SK-N-SH (cell line): ENCODE data around the gene BRD9. TPM values are rescaled to one million over a fixed set of nuclear protein-coding genes. Genes with fewer than 3 reads are reported as not detected.

Experiments used
- CTCF ChIA-PET: fragments of 300-600, 350-600 bp; formaldehyde crosslinking; extraction: SDS; loops from one replicate; lab custom pipeline; 2021; lab: Yijun Ruan, JAX
- POLR2A ChIA-PET: fragments of 350-600 bp; sonication (Branson Sonifier 250); formaldehyde crosslinking; extraction: SDS; loops from one replicate; lab custom pipeline; 2020; ENCODE audit warnings: antibody characterized with exemption, inconsistent platforms; lab: Yijun Ruan, JAX
- DNase-seq: peaks from one replicate; pipeline ENCODE4 v3.0.0; 2012
- H2AFZ ChIP-seq: fragments of 200-600 bp; sonication (generic); 2 replicates; pipeline ENCODE4 v1.8.1; 2016; ENCODE audit warnings: antibody characterized with exemption, mild to moderate bottlenecking, low read depth
- H3F3A ChIP-seq: fragments of 200-600 bp; sonication (generic); replicated peaks from 2 replicates; pipeline ENCODE3; 2016; ENCODE audit warnings: antibody characterized with exemption, mild to moderate bottlenecking; ENCODE audit not compliant: insufficient read depth
- H3K27ac ChIP-seq, 2 experiments: fragments of 200-500 bp in 1 of 2; fragments of 200-600 bp in 1 of 2; sonication (Bioruptor generic) in 1 of 2; sonication (generic), shearing (Covaris generic) in 1 of 2; 2 replicates each; pipeline versions ENCODE4 v1.5.1 to v1.6.1; 2014 to 2016; ENCODE audit warnings: low read depth in 2 of 2, inconsistent platforms in 1 of 2, low read length in 1 of 2, mild to moderate bottlenecking in 1 of 2, mixed read lengths in 1 of 2
- H3K27me3 ChIP-seq: fragments of 200-600 bp; sonication (generic), shearing (Covaris generic); 2 replicates; pipeline ENCODE4 v1.6.1; 2016; ENCODE audit warnings: mixed run types; ENCODE audit not compliant: insufficient read depth
- H3K36me3 ChIP-seq, 2 experiments: fragments of 200-500 bp in 1 of 2; fragments of 200-600 bp in 1 of 2; sonication (Bioruptor generic) in 1 of 2; sonication (generic) in 1 of 2; replicated peaks in 1 of 2; 2 replicates each; pipeline versions ENCODE3 to v1.5.1; 2014 to 2016; ENCODE audit warnings: low read length in 1 of 2, mild to moderate bottlenecking in 1 of 2; ENCODE audit not compliant: insufficient read depth in 2 of 2, control insufficient read depth in 1 of 2
- H3K4me1 ChIP-seq, 2 experiments: fragments of 200-500 bp in 1 of 2; fragments of 200-600 bp in 1 of 2; sonication (Bioruptor generic) in 1 of 2; sonication (generic), shearing (Covaris generic) in 1 of 2; 2 replicates each; pipeline versions ENCODE4 v1.5.1 to v1.6.1; 2014 to 2016; ENCODE audit warnings: low read depth in 1 of 2, low read length in 1 of 2, mixed run types in 1 of 2; ENCODE audit not compliant: insufficient read depth in 2 of 2, control insufficient read depth in 1 of 2
- H3K4me2 ChIP-seq: fragments of 200-600 bp; sonication (generic), shearing (Covaris generic); 2 replicates; pipeline ENCODE4 v1.6.1; 2017; ENCODE audit warnings: mixed run types
- H3K4me3 ChIP-seq, 2 experiments: fragments of 200-500 bp in 1 of 2; fragments of 200-600 bp in 1 of 2; sonication (Bioruptor generic) in 1 of 2; sonication (generic), shearing (Covaris generic) in 1 of 2; 2 replicates each; pipeline versions ENCODE4 v1.5.1 to v1.8.1; 2014 to 2016; ENCODE audit warnings: low read depth in 2 of 2, inconsistent platforms in 1 of 2, low read length in 1 of 2, mild to moderate bottlenecking in 1 of 2, mixed read lengths in 1 of 2, moderate library complexity in 1 of 2
- H3K79me2 ChIP-seq: fragments of 200-600 bp; sonication (generic); 2 replicates; pipeline ENCODE4 v1.8.1; 2017; ENCODE audit warnings: mild to moderate bottlenecking; ENCODE audit not compliant: insufficient read depth
- H3K9ac ChIP-seq: fragments of 200-600 bp; sonication (generic); 2 replicates; pipeline ENCODE4 v1.6.1; 2017; ENCODE audit warnings: mixed run types
- H3K9me2 ChIP-seq: fragments of 200-600 bp; sonication (generic); 2 replicates; pipeline ENCODE4 v1.6.1; 2017; ENCODE audit warnings: mixed run types
- H3K9me3 ChIP-seq: fragments of 200-600 bp; sonication (generic); 2 replicates; pipeline ENCODE4 v1.6.1; 2017; ENCODE audit warnings: mixed run types, mild to moderate bottlenecking, moderate library complexity
- H4K20me1 ChIP-seq: fragments of 200-600 bp; sonication (generic); 2 replicates; pipeline ENCODE4 v1.6.1; 2017; ENCODE audit warnings: mild to moderate bottlenecking, mixed run types; ENCODE audit not compliant: insufficient read depth
- ELF1 ChIP-seq: IDR thresholded peaks from 2 replicates; pipeline ENCODE4 v1.4.0; 2012
- EP300 ChIP-seq, 2 experiments: IDR thresholded peaks; 2 replicates each; pipeline versions ENCODE4 v1.4.0 to v1.6.1; 2012; ENCODE audit warnings: borderline replicate concordance in 1 of 2, low read depth in 1 of 2, low read length in 1 of 2
- FOSL2 ChIP-seq: IDR thresholded peaks from 2 replicates; pipeline ENCODE4 v1.4.0; 2012; ENCODE audit warnings: low read depth, mild to moderate bottlenecking, moderate library complexity, borderline replicate concordance
- FOXJ3 ChIP-seq: sonication (generic); formaldehyde crosslinking; IDR thresholded peaks from 2 replicates; pipeline ENCODE4 v1.5.1; 2020; ENCODE audit warnings: mild to moderate bottlenecking, missing genetic modification reagents
- FOXM1 ChIP-seq: IDR thresholded peaks from 2 replicates; pipeline ENCODE4 v1.4.0; 2012; ENCODE audit warnings: low read depth, mild to moderate bottlenecking
- GABPA ChIP-seq: IDR thresholded peaks from 2 replicates; pipeline ENCODE4 v1.4.0; 2012; ENCODE audit warnings: low read depth, mild to moderate bottlenecking
- GATA2 ChIP-seq: sonication (generic); formaldehyde crosslinking; IDR thresholded peaks from 2 replicates; pipeline ENCODE4 v1.5.0; 2020; ENCODE audit warnings: mild to moderate bottlenecking, missing genetic modification reagents
- MEF2A ChIP-seq: IDR thresholded peaks from 2 replicates; pipeline ENCODE4 v1.4.0; 2012; ENCODE audit warnings: low read depth, borderline replicate concordance
- MXI1 ChIP-seq: IDR thresholded peaks from 2 replicates; pipeline ENCODE4 v1.6.1; 2012; ENCODE audit warnings: mild to moderate bottlenecking, low read depth, low read length, improper control_type of control experiment
- NRF1 ChIP-seq: IDR thresholded peaks from 2 replicates; pipeline ENCODE4 v1.6.1; 2012; ENCODE audit warnings: low read depth, mild to moderate bottlenecking, low read length
- POLR2AphosphoS5 ChIP-seq: IDR thresholded peaks from 2 replicates; pipeline ENCODE4 v1.6.1; 2012; ENCODE audit warnings: low read depth, low read length
- RAD21 ChIP-seq: IDR thresholded peaks from 2 replicates; pipeline ENCODE4 v1.6.1; 2012; ENCODE audit warnings: mild to moderate bottlenecking, low read length
- RCOR1 ChIP-seq: fragments of 150-350 bp; IDR thresholded peaks from 2 replicates; pipeline ENCODE4 v1.6.1; 2017; ENCODE audit warnings: antibody characterized with exemption, low read length
- RFX5 ChIP-seq: IDR thresholded peaks from 2 replicates; pipeline ENCODE4 v1.6.1; 2012; ENCODE audit warnings: mild to moderate bottlenecking, improper control_type of control experiment, low read length
- RXRA ChIP-seq: IDR thresholded peaks from 2 replicates; pipeline ENCODE4 v1.4.0; 2012; ENCODE audit warnings: low read depth, mild to moderate bottlenecking, borderline replicate concordance
- SIN3A ChIP-seq: IDR thresholded peaks from 2 replicates; pipeline ENCODE4 v1.6.1; 2012; ENCODE audit warnings: low read depth, mild to moderate bottlenecking, low read length, moderate library complexity, borderline replicate concordance
- SMC3 ChIP-seq: IDR thresholded peaks from 2 replicates; pipeline ENCODE4 v1.6.1; 2012; ENCODE audit warnings: low read depth, low read length, improper control_type of control experiment
- TAF1 ChIP-seq: IDR thresholded peaks from 2 replicates; pipeline ENCODE4 v1.6.1; 2012; ENCODE audit warnings: low read depth, mild to moderate bottlenecking, low read length, moderate library complexity, borderline replicate concordance
- TCF12 ChIP-seq: IDR thresholded peaks from 2 replicates; pipeline ENCODE4 v1.4.0; 2012
- TEAD4 ChIP-seq: IDR thresholded peaks from 2 replicates; pipeline ENCODE4 v1.4.0; 2012; ENCODE audit warnings: mild to moderate bottlenecking, borderline replicate concordance; ENCODE audit not compliant: insufficient read depth
- YY1 ChIP-seq: IDR thresholded peaks from 2 replicates; pipeline ENCODE4 v1.4.0; 2012; ENCODE audit warnings: low read depth, mild to moderate bottlenecking
- WGBS: methylation state at CpG from one replicate; pipeline ENCODE4 v1.1.6; 2017; ENCODE audit warnings: low lambda C conversion rate; 5-methylcytosine and 5-hydroxymethylcytosine counted together
- polyA plus RNA-seq, 3 experiments: library from polyadenylated mRNA; depleted of rRNA; stranded (reverse); fragments of >200 nt; gene quantifications; 2 replicates each; pipeline ENCODE4 v1.2.3, GENCODE V29; 2012
- TF ChIP-seq, protein P1 (sequence below): fragments of 200-600 bp; sonication (generic); IDR thresholded peaks from 2 replicates; pipeline ENCODE4 v1.6.1; 2017; ENCODE audit warnings: antibody characterized with exemption, mild to moderate bottlenecking, moderate library complexity
- TF ChIP-seq, protein P2 (sequence below): IDR thresholded peaks from 2 replicates; pipeline ENCODE4 v1.4.0; 2012; ENCODE audit warnings: low read depth, borderline replicate concordance
- TF ChIP-seq, protein P3 (sequence below): fragments of 150-350 bp; IDR thresholded peaks from 2 replicates; pipeline ENCODE4 v1.6.1; 2016; ENCODE audit warnings: mild to moderate bottlenecking, low read depth, low read length
- TF ChIP-seq, protein P4 (sequence below): IDR thresholded peaks from 2 replicates; pipeline ENCODE4 v1.4.0; 2012; ENCODE audit warnings: low read depth, borderline replicate concordance

Gene BRD9
- polyA plus RNA-seq, 1 of the 3 experiments (the other 2 are of a cell fraction) = 19.5 TPM

DNA sequence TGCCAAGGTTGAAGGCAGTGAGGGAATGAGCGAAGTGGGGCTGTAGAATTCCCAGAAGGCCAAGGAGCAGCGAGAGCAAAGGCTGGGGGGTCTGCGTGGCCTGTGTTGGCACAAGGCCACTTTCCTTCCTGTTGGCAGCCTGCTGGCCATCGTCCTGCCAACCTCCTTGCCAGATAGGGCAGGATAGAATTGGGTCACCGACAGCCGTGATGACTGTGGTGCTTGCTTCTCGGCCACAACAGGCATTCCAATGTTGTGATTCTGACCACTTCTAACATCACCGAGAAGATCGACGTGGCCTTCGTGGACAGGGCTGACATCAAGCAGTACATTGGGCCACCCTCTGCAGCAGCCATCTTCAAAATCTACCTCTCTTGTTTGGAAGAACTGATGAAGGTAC is 19.0 kb upstream of the BRD9 start:
- no peaks in the 10 kb centered on the region for H4K20me1 ChIP-seq
- H3K4me2 ChIP-seq = no peak overlapping the region
- no peaks in the 10 kb centered on the region for H3K27me3 ChIP-seq
- CTCF ChIA-PET = interaction anchor here (1.1 to 1.6 kb wide), 3 partner anchors 10 to 734 kb away, joined by 3 to 4 read pairs (median 3); no protein-coding TSS in a partner anchor
- peaks cover 6 to 51% of the 10 kb centered on the region in 2 experiments for H3K36me3 ChIP-seq
- H3K9me2 ChIP-seq = no peaks in the 10 kb centered on the region
- no peak for DNase-seq
- no peak overlapping the region for H2AFZ ChIP-seq
- WGBS = 82% methylated on average over 11 of the region's 11 CpGs
- peak overlapping the region; percentile 50; the same call in 1 of the 2 replicates for H3K9ac ChIP-seq
- peak overlapping the region in 1 of 2 experiments; percentile 90; a peak in 2 of 4 replicates for H3K27ac ChIP-seq
- H3K9me3 ChIP-seq = no peaks in the 10 kb centered on the region
- peaks cover 11% of the 10 kb centered on the region; the same call in 1 of the 2 replicates for H3K79me2 ChIP-seq
- TF ChIP-seq SMC3 (no peak), RXRA (no peak), ELF1 (no peak), NRF1 (no peak), TAF1 (no peak), SIN3A (no peak), MXI1 (no peak), FOXM1 (no peak), GATA2 (CRISPR knock-in tag) (no peak), EP300 (IDR thresholded peaks at IDR 0.05; ENCODE audit: borderline replicate concordance in 1 of 2, low read depth in 1 of 2, low read length in 1 of 2) (no peak), POLR2AphosphoS5 (no peak), RAD21 (no peak), TCF12 (no peak), RFX5 (no peak), MEF2A (no peak), YY1 (no peak)
- TF ChIP-seq, protein P1, sequence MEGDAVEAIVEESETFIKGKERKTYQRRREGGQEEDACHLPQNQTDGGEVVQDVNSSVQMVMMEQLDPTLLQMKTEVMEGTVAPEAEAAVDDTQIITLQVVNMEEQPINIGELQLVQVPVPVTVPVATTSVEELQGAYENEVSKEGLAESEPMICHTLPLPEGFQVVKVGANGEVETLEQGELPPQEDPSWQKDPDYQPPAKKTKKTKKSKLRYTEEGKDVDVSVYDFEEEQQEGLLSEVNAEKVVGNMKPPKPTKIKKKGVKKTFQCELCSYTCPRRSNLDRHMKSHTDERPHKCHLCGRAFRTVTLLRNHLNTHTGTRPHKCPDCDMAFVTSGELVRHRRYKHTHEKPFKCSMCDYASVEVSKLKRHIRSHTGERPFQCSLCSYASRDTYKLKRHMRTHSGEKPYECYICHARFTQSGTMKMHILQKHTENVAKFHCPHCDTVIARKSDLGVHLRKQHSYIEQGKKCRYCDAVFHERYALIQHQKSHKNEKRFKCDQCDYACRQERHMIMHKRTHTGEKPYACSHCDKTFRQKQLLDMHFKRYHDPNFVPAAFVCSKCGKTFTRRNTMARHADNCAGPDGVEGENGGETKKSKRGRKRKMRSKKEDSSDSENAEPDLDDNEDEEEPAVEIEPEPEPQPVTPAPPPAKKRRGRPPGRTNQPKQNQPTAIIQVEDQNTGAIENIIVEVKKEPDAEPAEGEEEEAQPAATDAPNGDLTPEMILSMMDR = no peak
- peaks cover 13% of the 10 kb centered on the region for H3F3A ChIP-seq
- POLR2A ChIA-PET = no interaction called here
- peaks cover 0 to 8% of the 10 kb centered on the region in 2 experiments; a peak in 2 of 4 replicates for H3K4me1 ChIP-seq
- H3K4me3 ChIP-seq = no peak overlapping the region

DNA sequence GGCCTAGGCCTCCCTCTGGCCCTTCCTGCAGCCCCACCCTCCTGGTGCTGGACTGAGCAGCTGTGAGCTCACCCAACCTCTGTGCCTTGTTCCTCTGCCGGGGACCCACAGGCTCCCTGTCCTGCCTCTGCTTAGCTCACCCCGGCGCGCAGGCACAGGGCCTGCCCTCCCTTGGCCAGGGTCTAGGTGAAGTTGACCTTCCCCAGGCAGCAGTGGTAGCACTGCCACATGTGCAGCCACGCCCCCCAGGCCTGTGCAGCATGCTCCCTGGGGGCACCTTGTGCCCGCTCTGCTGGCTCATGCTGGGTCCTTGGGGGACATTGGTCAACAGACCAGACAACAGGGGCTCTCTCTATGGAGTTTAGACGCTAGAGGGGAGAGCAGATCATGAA is 18.2 kb upstream of the BRD9 start:
- Histone ChIP-seq H3F3A (peaks cover 13% of the 10 kb centered on the region), H3K4me2 (no peak overlapping the region), H4K20me1 (no peaks in the 10 kb centered on the region), H3K4me1 (peaks cover 0 to 8% of the 10 kb centered on the region in 2 experiments; a peak in 2 of 4 replicates), H3K27ac (peak overlapping the region in 1 of 2 experiments; percentile 90; a peak in 1 of 4 replicates), H3K9me2 (no peaks in the 10 kb centered on the region), H3K27me3 (no peaks in the 10 kb centered on the region), H3K9me3 (no peaks in the 10 kb centered on the region), H3K79me2 (peaks cover 11% of the 10 kb centered on the region; the same call in 1 of the 2 replicates), H3K4me3 (no peak overlapping the region), H3K9ac (no peak overlapping the region), H3K36me3 (peaks cover 6 to 49% of the 10 kb centered on the region in 2 experiments), H2AFZ (no peak overlapping the region)
- no peak for DNase-seq
- CTCF ChIA-PET = interaction anchor here (0.7 to 1.6 kb wide), 4 partner anchors 11 to 734 kb away, joined by 3 to 4 read pairs (median 3); no protein-coding TSS in a partner anchor
- WGBS = 100% methylated on average over 3 of the region's 7 CpGs
- POLR2A ChIA-PET = no interaction called here
- TF ChIP-seq SIN3A = no peak
- TF ChIP-seq, protein P2, sequence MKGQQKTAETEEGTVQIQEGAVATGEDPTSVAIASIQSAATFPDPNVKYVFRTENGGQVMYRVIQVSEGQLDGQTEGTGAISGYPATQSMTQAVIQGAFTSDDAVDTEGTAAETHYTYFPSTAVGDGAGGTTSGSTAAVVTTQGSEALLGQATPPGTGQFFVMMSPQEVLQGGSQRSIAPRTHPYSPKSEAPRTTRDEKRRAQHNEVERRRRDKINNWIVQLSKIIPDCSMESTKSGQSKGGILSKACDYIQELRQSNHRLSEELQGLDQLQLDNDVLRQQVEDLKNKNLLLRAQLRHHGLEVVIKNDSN = no peak
- TF ChIP-seq POLR2AphosphoS5 = no peak
- no peak for TF ChIP-seq FOXJ3 (CRISPR knock-in tag)
- TF ChIP-seq, protein P3, sequence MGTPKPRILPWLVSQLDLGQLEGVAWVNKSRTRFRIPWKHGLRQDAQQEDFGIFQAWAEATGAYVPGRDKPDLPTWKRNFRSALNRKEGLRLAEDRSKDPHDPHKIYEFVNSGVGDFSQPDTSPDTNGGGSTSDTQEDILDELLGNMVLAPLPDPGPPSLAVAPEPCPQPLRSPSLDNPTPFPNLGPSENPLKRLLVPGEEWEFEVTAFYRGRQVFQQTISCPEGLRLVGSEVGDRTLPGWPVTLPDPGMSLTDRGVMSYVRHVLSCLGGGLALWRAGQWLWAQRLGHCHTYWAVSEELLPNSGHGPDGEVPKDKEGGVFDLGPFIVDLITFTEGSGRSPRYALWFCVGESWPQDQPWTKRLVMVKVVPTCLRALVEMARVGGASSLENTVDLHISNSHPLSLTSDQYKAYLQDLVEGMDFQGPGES = no peak
- TF ChIP-seq TEAD4 = no peak
- TF ChIP-seq FOSL2 = no peak
- TF ChIP-seq TAF1 = no peak
- TF ChIP-seq, protein P4, sequence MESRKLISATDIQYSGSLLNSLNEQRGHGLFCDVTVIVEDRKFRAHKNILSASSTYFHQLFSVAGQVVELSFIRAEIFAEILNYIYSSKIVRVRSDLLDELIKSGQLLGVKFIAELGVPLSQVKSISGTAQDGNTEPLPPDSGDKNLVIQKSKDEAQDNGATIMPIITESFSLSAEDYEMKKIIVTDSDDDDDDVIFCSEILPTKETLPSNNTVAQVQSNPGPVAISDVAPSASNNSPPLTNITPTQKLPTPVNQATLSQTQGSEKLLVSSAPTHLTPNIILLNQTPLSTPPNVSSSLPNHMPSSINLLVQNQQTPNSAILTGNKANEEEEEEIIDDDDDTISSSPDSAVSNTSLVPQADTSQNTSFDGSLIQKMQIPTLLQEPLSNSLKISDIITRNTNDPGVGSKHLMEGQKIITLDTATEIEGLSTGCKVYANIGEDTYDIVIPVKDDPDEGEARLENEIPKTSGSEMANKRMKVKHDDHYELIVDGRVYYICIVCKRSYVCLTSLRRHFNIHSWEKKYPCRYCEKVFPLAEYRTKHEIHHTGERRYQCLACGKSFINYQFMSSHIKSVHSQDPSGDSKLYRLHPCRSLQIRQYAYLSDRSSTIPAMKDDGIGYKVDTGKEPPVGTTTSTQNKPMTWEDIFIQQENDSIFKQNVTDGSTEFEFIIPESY = no peak
- no peak for TF ChIP-seq RCOR1
- TF ChIP-seq RAD21 = no peak
- TF ChIP-seq GABPA = no peak
